Fibroblast of the aortic adventitia (primary cell): ENCODE results near the gene MAGEA4. TPM values are rescaled to one million over a fixed set of nuclear protein-coding genes. Genes with fewer than 3 reads are reported as not detected.

Experiments
- DNase-seq: peaks from one replicate; pipeline ENCODE4 v3.0.0-alpha.2; 2010; ENCODE audit warnings: low read depth
- H3K4me3 ChIP-seq: 2 replicates; pipeline ENCODE4 v1.5.1; 2011; ENCODE audit warnings: low read depth, mild to moderate bottlenecking, control low read depth, low read length, moderate library complexity
- CTCF ChIP-seq: IDR thresholded peaks from 2 replicates; pipeline ENCODE4 v1.5.1; 2011; ENCODE audit warnings: mild to moderate bottlenecking, low read length, control low read depth, inconsistent platforms; ENCODE audit not compliant: insufficient read depth
- total RNA-seq: library from RNA; depleted of rRNA; stranded (reverse); fragments of >200 nt; gene quantifications from 2 replicates; pipeline ENCODE4 v1.2.3, GENCODE V29; 2012; ENCODE audit warnings: low replicate concordance

MAGEA4 gene
- total RNA-seq, 1 donor, result not detected

GRCh38 chrX:151973851-151974335, 61.2 kb downstream of the MAGEA4 start:
- peak overlapping the region; percentile 76 for H3K4me3 ChIP-seq
- no peak for TF ChIP-seq CTCF
- peak; percentile 33 for DNase-seq

Other genes with a start within 250 kb of the MAGEA4 start
- 0.45 and 0.49 TPM in 2 replicates for gene PRRG3, start 217.4 kb upstream of the MAGEA4 start, total RNA-seq
- not detected in 2 replicates for gene FATE1, start 196.9 kb upstream of the MAGEA4 start, total RNA-seq
- not detected in 2 replicates for gene CNGA2, start 178.1 kb upstream of the MAGEA4 start, total RNA-seq
- 29.4 and 33.2 TPM in 2 replicates for gene GABRE, start 61.8 kb downstream of the MAGEA4 start, total RNA-seq
- not detected in 2 replicates for gene MAGEA10, start 225.7 kb downstream of the MAGEA4 start, total RNA-seq